HG03175 (cell line): ENCODE data around the gene APOC4.
"Not testable (repeated sequence)": the region's sequence is repeated elsewhere in the genome, so short reads cannot be mapped to it uniquely, and the experiment has no call there.

ENCODE experiments used
- ATAC-seq: cut with Tn5 transposase; IDR thresholded peaks from one replicate; pipeline ENCODE4 v1.9.1; 2021; ENCODE audit warnings: mild to moderate bottlenecking, moderate library complexity; ENCODE audit not compliant: unreplicated experiment

Gene APOC4

DNA sequence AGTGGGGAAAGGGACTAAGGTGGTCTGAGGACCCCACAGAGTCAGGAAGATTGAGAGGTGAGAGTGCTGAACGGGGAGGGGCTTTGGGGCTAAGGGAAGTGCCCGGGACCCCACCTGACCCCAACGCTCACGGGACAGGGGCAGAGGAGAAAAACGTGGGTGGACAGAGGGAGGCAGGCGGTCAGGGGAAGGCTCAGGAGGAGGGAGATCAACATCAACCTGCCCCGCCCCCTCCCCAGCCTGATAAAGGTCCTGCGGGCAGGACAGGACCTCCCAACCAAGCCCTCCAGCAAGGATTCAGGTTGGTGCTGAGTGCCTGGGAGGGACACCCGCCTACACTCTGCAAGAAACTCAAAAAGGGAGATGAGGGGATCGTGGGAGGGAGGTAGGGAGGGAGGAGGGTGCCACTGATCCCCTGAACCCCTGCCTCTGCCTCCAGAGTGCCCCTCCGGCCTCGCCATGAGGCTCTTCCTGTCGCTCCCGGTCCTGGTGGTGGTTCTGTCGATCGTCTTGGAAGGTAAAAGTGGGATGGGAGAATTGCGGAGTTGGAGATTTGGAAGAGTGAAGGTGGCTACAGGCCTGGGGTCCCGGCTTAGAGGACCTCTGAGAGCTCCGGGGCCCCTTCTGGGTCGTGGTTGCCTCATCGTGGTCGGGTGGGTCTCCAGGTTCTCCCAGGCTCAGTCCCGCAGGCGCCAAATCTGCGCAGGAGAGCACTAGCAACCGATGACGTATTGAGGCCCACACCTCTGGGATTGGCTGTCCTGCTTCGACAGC is 27.4 kb upstream of the APOC4 start, which contains the start of gene APOC1:
Gene APOC1, plus strand, starts transcription at position 176 of the 774 bp plus-strand sequence. Its CDS starts 284 bp downstream, at position 460.
- ATAC-seq: peak; percentile 90

GRCh38 chr19:44924243-44924725 is 17.8 kb upstream of the APOC4 start:
- ATAC-seq: no peak

DNA sequence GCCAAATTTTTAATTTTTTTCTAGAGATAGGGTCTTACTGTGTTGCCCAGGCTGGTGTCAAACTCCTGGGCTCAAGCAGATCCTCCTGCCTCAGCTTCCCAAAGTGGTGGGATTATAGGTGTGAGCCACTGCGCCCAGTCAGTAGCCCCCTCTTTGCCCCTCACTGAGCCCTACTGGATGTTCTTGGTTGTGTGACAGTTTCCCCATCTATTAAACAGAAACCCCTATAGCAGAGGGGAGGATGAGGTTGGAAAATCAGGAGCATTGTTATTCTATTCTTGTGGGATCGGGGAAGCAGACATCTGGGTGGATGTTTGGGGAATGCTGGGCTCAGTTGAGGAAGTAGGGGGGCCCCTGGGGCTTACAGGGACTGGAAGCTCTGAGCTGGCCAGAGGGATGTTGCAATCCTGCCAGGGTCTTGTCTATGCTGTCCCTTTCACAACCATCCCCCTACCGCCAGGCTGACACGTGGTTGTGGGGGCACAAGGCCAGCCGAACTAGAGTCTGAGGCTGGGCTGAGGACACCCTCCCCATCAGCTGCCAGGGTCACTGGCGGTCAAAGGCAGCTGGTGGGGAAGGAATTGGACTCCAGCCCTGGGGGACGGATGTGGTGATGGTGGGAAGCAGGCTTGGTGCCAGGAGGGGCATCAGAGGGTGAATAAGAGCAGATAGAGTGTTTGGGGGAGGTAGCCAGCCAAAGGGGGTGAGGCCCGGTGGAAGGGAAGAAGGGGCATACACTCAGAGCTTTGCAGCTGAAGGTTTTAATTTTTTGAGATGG is 16.7 kb upstream of the APOC4 start:
- ATAC-seq: no peak

DNA sequence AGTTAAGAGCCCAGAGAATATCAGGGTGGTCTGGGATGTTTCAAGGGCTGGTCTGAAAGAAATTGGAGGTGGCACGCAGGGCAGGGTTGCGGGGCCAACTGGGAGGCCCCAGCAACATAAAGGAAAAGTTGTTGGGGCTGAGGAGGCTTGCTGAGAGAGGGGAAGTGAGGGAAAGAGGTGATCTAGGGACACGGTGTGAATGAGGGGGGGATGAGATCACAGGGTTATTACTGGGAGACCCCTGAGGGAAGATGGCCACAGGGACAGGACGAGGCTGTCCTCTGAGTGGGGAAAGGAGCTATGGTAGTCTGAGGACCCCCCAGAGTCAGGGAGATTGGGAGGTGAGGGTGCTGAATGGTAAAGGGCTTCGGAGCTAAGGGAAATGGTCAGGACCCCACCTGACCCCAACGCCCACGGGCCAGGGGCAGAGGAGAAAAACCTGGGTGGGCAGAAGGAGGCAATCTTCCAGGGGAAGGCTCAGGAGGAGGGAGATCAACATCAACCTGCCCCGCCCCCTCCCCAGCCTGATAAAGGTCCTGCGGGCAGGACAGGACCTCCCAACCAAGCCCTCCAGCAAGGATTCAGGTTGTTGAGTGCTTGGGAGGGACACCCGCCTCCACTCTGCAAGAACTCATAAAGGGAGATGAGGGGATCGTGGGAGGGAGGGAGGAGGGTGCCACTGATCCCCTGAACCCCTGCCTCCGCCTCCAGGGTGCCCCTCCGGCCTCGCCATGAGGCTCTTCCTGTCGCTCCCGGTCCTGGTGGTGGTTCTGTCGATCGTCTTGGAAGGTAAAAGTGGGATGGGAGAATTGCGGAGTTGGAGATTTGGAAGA is 15.6 kb upstream of the APOC4 start:
- not testable (repeated sequence) for ATAC-seq

GRCh38 chr19:44927746-44928145 is 14.3 kb upstream of the APOC4 start:
- ATAC-seq: no peak

- no peak for ATAC-seq
These were observed 11.9 kb upstream of the APOC4 start for GRCh38 chr19:44930088-44930487.

DNA sequence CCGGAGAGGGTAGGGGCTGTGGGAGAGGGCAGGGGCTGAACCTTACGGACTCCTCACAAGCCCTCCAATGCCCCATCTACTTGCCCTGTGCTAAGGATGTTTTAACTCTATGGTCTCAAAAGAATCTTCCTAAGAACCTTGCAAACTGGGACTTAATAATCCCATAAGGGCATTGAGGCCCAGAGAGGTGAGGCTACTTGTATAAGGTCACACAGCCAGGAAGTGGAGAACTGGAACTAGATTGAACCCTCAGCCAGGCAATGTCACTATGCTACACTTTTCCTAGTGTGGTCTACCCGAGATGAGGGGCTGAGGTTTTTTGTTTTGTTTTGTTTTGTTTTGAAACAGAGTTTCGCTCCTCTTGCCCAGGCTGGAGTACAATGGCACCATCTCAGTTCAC is 10.5 kb upstream of the APOC4 start:
- ATAC-seq: no peak

DNA sequence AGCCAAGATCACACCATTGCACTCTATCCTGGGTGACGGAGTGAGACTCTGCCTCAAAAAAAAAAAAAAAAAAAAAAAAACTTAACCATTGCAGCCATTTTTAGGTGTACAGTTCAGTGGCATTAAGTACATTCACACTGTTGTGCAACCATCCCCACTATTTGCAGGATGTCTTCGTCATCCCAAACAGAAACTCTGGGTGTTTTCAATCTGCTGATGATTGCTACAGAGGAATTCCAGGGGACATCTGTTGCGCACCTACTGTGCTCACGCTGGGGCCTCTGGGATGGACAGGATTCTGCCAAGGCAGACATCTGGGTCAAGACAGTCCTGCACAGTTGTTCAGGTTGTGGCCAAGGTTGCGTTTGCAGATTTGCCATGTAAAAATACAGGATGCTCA is 2.4 kb upstream of the APOC4 start:
- ATAC-seq: no peak

GRCh38 chr19:44943801-44944249 is 1.8 kb downstream of the APOC4 start:
- ATAC-seq: peak; percentile 68

DNA sequence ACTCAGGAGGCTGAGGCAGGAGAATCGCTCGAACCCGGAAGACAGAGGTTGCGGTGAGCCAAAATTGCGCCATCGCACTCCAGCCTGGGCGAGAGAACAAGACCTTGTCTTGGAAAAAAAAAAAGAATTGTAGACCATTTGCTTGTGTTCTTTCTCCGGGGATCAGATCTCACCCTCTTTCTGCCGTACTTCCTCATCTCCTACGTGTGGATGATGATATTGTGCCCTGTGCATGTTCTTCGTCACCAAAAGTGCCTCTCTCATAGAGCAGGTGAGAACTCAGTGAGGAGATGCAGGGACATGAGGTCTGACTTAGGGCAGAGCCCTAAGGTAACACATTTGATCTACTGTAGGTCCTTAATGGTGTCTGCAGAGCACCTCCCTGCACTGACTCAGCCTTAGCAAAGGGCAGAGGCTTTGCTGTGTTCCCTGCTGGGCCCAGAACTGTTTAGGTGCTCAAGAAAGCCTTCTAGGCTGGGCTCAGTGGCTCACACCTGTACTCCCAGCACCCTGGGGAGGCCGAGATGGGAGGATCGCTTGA is 5.1 kb downstream of the APOC4 start:
- ATAC-seq: no peak

DNA sequence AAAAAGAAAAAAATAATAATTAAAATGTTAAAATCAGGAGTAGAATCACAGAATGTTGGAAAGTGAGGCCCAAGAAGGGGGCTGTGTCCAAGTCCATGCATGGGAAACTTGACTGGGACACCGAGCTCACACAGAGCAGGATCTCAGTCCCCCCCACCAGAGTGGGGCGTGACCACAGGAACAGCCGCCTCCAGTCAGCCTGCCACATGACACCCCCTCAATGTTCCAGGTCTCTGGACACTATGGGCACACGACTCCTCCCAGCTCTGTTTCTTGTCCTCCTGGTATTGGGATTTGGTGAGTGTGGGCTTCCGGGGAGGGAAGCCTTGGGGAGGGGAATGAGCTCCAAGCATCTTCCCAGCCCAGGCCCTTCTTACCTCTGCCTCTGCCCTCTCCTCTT is 6.2 kb downstream of the APOC4 start:
- no peak for ATAC-seq

DNA sequence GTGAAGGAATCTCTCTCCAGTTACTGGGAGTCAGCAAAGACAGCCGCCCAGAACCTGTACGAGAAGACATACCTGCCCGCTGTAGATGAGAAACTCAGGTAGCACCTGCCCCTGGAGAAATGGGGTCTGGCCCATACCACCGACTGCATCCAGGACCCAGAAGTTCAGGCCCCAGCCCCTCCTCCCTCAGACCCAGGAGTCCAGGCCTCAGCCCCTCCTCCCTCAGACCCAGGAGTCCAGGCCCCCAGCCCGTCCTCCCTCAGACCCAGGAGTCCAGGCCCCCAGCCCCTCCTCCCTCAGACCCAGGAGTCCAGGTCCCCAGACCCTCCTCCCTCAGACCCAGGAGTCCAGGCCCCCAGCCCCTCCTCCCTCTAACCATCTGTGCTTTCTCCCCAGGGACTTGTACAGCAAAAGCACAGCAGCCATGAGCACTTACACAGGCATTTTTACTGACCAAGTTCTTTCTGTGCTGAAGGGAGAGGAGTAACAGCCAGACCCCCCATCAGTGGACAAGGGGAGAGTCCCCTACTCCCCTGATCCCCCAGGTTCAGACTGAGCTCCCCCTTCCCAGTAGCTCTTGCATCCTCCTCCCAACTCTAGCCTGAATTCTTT is 6.8 kb downstream of the APOC4 start:
- ATAC-seq: no peak

DNA sequence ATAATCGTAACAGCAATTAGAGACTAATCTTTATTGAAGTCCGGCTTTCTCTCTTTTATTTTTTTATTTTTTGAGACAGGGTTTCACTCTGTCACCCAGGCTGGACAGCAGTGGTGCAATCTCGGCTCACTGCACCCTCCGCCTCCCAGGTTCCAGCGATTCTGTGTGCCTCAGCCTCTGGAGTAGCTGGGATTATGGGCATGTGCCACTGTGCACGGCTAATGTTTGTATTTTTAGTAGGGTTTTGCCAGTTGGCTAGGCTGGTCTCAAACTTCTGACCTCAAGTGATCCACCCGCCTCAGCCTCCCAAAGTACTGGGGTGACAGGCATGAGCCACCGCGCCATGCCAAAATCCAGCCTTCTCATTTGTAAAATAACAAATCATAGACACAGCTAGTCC is 7.5 kb downstream of the APOC4 start:
- no peak for ATAC-seq

DNA sequence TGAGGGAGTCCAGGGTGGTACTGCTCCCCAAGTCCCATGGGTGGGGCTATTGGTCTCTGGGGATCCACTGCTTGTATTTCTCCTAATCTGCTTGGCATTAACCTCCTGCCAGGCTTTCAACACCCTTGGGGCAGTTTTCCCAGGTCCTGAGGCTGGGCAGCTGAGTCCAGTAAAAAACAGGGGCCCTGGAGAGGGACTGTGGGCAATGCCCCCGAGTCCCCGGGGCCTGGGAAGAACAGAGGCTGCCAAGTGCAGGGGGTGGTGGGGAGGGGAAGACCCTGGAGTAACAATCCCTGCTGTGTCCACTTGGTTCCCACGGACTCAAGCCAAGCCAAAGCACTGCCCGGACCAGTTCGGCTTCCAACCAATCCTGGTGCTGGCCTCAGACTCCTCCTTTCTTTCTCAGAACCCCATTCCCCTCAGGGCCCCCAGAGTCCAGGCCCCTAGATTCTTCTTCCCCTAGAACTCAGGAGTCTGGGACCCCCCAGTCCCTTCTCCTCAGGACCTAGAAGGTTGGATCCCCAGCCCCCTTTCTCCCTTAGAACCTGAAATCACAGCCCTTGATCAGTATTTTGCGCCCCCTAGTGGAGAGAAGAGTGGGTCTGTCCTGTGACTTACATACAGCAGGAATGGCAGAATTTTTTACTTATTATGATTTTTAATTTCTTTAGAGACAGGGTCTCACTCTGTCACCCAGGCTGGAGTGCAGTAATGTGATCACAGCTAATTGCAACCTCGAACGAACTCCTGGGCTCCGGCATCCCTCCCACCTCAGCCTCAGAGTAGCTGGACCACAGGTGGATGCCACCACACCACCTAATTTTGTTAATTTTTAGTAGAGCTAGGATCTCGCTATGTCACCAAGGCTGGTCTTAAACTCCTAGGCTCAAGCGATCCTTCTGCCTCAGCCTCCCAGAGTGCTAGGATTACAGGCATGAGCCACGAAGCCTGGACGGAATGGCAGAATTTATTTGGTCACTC is 9.4 kb downstream of the APOC4 start:
- ATAC-seq: no peak

GRCh38 chr19:44954278-44954648 is 12.2 kb downstream of the APOC4 start:
- ATAC-seq: peak; percentile 11

- peak; percentile 86 for ATAC-seq
These were observed 12.8 kb downstream of the APOC4 start, which contains the start of gene CLPTM1 for GRCh38 chr19:44954649-44955504. Gene CLPTM1 (plus strand): TSS chr19:44955380. CDS start chr19:44955396, 16 bp downstream.

GRCh38 chr19:44955505-44956439 is 13.7 kb downstream of the APOC4 start:
- peak; percentile 22 for ATAC-seq
